Lower leg skin (tissue), 4 donors: ENCODE measurements around the gene ZNF662. TPM values are rescaled to one million over a fixed set of nuclear protein-coding genes. Genes with fewer than 3 reads are reported as not detected.

Source experiments
- DNase-seq, 2 donors: peaks; one replicate each; pipeline ENCODE4 v3.0.0-alpha.2; 2019; ENCODE audit warnings: low spot score in 2 of 2
- H3K4me3 ChIP-seq: fragments of 200-600 bp; sonication (generic); 2 replicates; pipeline ENCODE4 v1.5.1; 2017; ENCODE audit warnings: mild to moderate bottlenecking, low read depth; ENCODE audit not compliant: poor library complexity, severe bottlenecking
- POLR2A ChIP-seq, 2 donors: fragments of 450-650 bp; IDR thresholded peaks; one replicate each; pipeline ENCODE4 v1.6.1; 2016 to 2017; ENCODE audit warnings: antibody characterized with exemption in 2 of 2, mild to moderate bottlenecking in 1 of 2, moderate library complexity in 1 of 2
- WGBS, 2 donors: methylation state at CpG; one replicate each; pipeline ENCODE4 v1.1.5; 2018; 5-methylcytosine and 5-hydroxymethylcytosine counted together
- intact Hi-C: fragments of 100-400 bp; cut with DNase I; formaldehyde crosslinking; loops from one replicate; pipeline ENCODE4 v1.15.0; 2023; ENCODE audit warnings: low total_unique reads
- total RNA-seq, 4 donors: library from RNA; depleted of rRNA; stranded (reverse); fragments of >200 nt; gene quantifications; one replicate each; pipeline ENCODE4 v1.1.0, GENCODE V29; 2016
- TF ChIP-seq, protein P1 (sequence below), 3 donors: fragments of 450-650 bp; IDR thresholded peaks; one replicate each; pipeline ENCODE4 v1.5.1; 2016; ENCODE audit warnings: antibody characterized with exemption in 3 of 3, mild to moderate bottlenecking in 3 of 3, moderate library complexity in 2 of 3

ZNF662 gene
- total RNA-seq, 4 donors from 2014 or later = 13.5 to 16.8 (median 16.1) TPM

DNA sequence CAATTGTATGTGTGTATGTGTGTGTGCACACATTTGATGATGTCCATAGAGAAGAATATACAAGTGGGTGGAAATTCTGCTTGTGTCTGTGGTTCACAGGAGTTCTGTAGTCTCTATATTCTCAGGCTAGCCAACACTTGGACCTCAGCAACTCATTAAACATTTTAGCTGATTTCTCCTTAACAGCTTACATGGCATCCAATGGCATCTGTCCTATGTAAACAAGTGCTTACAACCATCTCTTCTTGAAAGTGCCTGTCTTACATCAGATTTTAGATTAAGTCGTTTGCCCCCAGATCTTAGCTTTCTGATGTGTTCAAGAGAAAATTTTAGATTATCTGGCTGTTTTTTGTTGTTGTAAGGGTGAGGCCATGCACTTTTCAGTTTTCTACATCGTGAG is 29.0 kb downstream of the ZNF662 start:
- 61 to 68% methylated on average over 2 of the region's 2 CpGs for WGBS, 2 donors
- no peak for DNase-seq
- intact Hi-C loops = no loop called here
- H3K4me3 ChIP-seq = no peak overlapping the region
- TF ChIP-seq, protein P1, sequence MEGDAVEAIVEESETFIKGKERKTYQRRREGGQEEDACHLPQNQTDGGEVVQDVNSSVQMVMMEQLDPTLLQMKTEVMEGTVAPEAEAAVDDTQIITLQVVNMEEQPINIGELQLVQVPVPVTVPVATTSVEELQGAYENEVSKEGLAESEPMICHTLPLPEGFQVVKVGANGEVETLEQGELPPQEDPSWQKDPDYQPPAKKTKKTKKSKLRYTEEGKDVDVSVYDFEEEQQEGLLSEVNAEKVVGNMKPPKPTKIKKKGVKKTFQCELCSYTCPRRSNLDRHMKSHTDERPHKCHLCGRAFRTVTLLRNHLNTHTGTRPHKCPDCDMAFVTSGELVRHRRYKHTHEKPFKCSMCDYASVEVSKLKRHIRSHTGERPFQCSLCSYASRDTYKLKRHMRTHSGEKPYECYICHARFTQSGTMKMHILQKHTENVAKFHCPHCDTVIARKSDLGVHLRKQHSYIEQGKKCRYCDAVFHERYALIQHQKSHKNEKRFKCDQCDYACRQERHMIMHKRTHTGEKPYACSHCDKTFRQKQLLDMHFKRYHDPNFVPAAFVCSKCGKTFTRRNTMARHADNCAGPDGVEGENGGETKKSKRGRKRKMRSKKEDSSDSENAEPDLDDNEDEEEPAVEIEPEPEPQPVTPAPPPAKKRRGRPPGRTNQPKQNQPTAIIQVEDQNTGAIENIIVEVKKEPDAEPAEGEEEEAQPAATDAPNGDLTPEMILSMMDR (IDR thresholded peaks at IDR 0.05) = no peak
- TF ChIP-seq POLR2A (IDR thresholded peaks at IDR 0.05) = no peak

DNA sequence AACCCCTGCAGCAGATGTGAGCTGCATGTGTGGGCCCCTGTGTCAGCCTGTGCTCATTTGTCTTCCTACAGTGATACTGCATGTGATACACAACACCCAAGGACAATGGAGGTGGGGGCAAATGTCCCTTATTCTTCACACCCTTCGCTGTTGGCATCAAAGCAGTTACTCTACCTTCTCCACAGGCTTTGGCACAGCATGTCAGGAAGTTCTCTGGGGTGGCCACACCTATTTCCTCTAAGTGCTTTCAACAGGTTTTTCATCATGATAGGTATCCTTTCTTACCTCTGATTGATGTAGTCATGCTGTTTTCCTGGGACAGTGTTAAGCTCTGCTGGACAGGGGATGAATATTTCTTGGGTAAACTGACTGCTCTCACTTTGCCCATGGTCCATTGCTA is 29.5 kb downstream of the ZNF662 start:
- intact Hi-C loops = no loop called here
- DNase-seq = no peak
- WGBS, 2 donors = 73 to 96% methylated on average over 1 of the region's 1 CpG
- TF ChIP-seq, protein P1 (IDR thresholded peaks at IDR 0.05) = no peak
- TF ChIP-seq POLR2A (IDR thresholded peaks at IDR 0.05) = no peak
- no peak overlapping the region for H3K4me3 ChIP-seq

DNA sequence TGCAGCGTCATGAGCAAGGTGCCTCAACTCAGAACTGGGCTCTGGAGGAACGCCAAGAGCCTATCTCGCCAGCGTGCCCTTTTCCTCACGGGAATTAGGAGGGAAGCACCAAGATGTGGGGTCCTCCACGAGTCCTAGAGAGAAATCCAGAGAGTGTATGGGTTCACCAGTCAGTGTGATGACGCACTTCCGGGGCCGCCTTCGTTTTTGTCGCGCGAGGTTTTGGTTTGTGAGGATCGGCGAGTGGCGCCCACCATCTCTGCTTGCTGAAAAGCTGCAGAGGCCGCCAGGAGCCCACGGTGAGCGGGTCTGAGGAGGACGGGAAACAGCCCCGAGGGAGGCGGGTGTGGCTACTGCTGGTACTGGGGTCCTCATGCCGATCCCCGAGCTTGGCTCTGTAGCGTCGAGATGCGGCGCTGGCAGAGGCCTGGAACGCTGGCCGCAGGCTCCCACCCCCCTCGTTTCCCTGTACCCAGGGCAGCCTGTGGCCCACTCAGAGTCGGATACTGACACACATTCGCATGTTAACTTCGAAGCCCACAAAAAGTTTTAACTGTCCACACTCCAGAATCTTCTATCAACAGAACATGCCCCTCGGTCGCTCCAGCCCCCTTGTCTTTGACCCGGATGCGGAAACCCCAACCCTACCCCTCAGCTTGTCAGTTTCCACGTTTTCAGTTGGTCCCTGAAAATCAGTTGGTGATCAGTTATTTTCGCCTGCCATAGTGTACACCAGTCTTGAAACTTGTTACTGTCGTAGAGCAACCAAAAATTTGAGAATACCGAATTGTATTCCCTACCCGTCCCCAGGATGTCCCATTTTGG is 30.4 kb downstream of the ZNF662 start:
- 66 to 74% methylated on average over 35 to 43 of the region's 43 CpGs for WGBS, 2 donors
- TF ChIP-seq, protein P1 (IDR thresholded peaks at IDR 0.05) = no peak
- peak in 1 of 2 donors; percentile 85 for DNase-seq
- H3K4me3 ChIP-seq = no peak overlapping the region
- intact Hi-C loops = no loop called here

DNA sequence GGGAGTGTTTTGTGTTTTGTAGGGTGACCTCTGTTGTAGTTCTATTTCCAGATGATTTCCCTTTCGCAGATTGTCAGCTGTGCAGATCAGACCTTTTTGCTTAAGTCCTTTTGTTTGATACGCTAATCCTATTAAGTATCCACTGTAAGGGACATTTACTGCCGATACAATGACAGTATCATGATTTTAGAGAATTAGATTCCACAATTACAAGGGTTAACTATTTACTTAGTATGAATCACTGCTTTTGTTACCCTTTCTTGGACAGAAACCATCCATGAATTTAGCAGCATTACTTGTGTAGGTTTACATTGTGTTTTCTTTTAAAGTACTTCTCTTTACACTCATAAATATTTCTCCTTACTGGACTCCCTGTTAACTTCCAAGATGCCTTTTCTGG is 31.4 kb downstream of the ZNF662 start:
- no peak for DNase-seq
- WGBS, 2 donors = 93 to 96% methylated on average over 3 of the region's 3 CpGs
- no peak overlapping the region for H3K4me3 ChIP-seq
- TF ChIP-seq, protein P1 (IDR thresholded peaks at IDR 0.05) = no peak
- no peak for TF ChIP-seq POLR2A (IDR thresholded peaks at IDR 0.05)
- intact Hi-C loops = no loop called here

DNA sequence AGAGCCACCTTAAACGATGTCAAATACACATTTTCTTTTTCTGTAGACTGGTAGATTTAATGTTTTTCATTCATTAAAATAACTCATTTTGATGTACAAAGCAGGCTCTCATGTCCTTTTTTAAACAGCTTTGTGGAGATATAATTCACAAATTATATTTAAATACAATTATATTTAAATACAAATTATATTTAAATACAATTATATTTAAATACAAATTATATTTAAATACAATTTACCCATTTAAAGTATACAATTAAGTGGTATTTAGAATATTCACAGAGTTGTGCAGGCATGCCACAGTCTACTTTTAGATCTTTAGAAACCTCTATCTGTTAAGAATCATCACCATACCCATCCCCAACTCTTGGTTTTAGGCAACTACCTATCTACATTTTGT is 36.8 kb downstream of the ZNF662 start:
- no peak for DNase-seq
- TF ChIP-seq POLR2A (IDR thresholded peaks at IDR 0.05) = no peak
- TF ChIP-seq, protein P1 (IDR thresholded peaks at IDR 0.05) = no peak
- intact Hi-C loops = no loop called here
- no peak overlapping the region for H3K4me3 ChIP-seq
- whole genome bisulfite sequencing, 2 donors = 73 to 87% methylated on average over 1 of the region's 1 CpG

DNA sequence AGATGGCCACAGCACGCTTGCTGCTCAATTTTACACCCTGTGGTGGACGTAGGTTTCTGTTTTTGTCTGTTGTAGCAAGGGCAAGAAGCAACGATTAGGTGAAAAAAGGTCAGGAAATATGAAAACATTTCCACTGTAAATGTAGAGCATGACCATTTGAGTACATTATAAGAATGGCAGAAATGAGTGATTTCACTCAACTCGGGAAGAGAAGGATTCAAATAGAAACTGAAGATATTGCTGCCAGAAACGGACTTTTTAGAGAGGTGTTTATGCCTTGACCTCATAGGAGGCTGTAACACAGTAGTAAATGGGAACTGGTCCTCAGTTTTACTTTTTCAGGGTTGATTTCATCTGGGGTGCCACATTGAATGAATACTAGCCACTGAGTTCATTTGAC is 40.1 kb downstream of the ZNF662 start:
- H3K4me3 ChIP-seq = no peak overlapping the region
- DNase-seq = no peak
- TF ChIP-seq POLR2A (IDR thresholded peaks at IDR 0.05) = no peak
- TF ChIP-seq, protein P1 (IDR thresholded peaks at IDR 0.05) = no peak
- intact Hi-C loops = no loop called here
- WGBS, 2 donors = 81 to 88% methylated on average over 5 of the region's 5 CpGs
